Stimulated activated CD8-positive, alpha-beta memory T cell treated with anti-CD3 and anti-CD28 coated beads, Interleukin-7, amount 100 ng/mL, for 1 hour (primary cell): Measurements from ENCODE around the gene COL1A1.

Experiments used
- DNase-seq, 2 donors: peaks; one replicate each; pipeline ENCODE4 v3.0.0-alpha.2; 2020; ENCODE audit warnings: low read depth in 2 of 2

Gene COL1A1

DNA sequence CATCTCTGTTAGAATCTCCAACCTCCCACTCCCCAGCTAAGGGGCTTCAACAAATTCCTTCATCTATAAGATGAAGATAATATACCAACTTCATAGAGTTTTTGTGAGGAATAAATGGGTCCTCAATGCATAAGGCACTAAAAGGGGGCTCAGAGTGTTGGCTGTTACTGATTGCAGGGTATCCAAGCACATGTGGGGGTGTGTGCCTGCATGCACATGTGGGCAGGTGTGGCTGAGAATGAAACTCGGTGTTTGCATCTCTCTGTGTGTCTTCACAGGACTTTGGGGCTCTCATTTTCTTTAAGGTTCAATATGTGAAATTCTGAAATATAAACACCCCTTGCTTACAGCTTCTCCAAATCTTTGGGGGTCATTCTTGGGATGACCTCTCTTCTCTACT lies 46.8 kb downstream of the COL1A1 start:
- no peak for DNase-seq

DNA sequence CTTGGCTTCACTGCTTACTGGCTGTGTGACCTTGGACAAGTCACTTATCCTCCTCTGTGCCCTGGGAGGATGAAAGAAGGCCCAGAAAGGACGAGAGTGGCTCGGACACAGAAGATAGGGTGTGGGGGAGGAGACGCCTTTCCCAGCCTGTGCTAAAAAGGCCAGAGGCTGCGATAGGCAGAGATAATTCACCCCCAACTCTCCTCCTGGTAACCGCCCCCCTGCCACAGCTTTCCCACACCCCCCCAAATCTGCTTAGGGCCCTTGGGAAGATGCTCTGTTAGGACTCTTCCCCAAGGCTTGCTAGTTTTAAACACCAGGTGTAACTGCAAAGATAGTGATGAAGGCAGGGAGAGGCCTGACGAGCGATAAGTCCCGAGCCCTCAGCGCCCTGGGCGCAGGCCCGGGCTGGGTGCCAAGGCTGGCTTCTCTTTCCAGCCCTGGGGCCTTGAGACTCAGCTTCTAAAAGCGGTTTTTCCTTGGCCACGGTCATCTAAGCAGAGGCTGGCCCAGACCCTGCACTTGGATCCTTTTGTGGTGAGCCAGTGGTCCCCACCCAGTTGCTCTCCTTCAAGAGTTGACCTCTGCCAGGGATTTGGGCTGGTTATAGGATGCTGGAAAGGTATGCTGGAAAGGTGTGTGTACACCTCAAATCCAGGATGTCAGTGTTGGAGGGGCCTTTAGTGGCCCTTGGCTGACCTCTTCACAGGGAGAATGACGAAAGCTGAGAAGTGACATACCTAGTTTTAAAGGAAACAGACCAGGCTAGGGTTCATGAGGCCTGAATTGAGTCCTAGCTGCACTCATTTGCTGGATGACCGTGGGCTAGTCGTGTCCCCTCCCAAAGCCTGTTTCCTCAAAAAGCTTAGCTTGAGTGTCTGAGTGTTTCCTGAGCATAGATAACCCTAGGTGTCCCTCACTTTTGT lies 47.5 kb downstream of the COL1A1 start:
- DNase-seq: no peak

DNA sequence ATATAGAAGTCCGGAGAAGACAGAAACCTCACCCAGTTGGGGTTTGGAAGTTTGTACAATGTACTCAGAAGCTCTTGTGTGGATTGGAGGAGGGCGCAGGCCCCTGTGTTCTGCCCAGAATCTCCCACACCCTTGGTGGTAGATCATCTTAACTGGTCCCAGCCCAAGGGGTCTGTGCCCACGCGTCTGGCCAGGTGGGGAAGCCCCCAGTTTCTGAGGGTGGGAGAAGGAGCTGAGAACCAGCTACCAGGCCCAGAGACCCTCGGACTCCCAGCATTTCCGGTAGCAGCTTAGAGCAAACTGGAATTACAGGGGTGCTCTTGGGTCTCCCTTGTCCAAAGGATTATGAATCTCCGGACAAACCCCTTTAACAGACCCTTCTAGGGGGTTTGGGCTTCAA lies 48.7 kb downstream of the COL1A1 start:
- no peak for DNase-seq

DNA sequence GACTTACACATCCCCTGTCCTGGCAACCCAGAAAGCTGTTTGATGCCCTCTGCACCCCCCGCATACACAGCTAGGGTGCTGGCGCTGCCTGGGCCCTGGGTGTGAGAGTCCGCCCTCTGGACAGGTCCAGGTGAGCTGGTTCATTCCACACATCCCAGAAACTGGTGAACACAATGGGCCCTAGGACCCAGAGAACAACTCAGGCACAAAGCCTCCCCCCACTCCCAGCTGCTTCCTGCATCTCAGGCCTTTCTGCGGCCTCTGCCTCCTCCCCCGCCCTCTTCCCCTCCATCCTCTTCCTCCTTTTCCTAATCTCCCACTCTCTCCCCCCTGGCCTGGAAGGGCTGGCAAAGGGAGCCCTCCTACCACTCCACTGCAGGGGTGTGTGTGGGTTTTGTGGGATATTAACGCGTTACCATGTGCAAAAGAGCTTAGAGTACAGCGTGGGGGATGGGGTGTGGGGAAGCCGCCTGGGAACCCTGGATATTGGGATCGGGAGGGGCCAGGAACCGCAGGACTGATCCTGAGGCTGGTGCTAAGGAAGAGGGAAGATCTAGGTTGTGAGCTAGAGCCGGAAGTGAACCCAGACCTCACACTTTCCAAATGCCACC lies 49.4 kb downstream of the COL1A1 start:
- DNase-seq: peak in 1 of 2 donors; percentile 30

DNA sequence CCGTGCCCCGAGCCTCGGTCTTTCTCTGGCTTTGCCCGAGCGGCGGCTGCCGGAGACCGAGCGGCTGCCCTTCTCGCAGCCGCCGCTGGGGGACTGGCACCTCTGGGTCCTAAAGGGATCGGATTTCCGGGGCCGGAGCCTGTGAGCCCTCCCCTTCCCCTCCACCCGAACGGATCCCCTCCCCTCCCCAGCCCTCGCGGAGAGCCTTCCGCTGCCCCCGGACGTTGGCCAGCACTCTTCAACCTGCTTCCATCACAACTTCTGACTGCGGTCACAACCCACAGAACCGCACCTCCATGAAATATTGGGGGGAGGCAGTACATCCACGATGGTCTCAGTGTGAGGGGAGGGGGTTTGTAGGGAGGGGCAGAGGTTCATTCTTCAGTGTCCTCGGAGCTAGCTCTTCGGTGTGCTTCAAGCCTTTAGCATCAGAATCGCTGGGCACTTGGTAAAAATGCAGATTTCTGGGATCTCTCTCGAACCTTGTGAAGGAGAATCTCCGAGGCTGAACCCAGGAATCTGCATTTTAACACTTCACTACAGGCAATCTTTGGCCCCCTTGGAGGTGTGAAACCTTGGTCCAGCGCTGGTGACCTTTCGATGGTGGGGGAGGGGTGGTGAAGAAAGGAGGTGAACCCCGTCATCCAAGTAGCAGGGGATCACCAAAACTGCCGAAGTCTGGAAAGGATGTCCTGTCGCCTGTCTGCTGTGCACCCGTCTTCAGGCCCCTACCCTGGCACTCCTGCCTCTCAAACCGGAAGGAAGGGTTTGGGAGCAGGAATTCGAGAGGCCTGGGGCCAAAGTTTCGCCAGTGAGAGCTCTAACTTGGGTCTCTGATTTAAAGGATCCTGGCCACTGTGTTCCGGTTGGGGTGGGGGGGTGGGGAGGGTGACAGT lies 50.1 kb downstream of the COL1A1 start:
- peak; percentile 71 for DNase-seq

DNA sequence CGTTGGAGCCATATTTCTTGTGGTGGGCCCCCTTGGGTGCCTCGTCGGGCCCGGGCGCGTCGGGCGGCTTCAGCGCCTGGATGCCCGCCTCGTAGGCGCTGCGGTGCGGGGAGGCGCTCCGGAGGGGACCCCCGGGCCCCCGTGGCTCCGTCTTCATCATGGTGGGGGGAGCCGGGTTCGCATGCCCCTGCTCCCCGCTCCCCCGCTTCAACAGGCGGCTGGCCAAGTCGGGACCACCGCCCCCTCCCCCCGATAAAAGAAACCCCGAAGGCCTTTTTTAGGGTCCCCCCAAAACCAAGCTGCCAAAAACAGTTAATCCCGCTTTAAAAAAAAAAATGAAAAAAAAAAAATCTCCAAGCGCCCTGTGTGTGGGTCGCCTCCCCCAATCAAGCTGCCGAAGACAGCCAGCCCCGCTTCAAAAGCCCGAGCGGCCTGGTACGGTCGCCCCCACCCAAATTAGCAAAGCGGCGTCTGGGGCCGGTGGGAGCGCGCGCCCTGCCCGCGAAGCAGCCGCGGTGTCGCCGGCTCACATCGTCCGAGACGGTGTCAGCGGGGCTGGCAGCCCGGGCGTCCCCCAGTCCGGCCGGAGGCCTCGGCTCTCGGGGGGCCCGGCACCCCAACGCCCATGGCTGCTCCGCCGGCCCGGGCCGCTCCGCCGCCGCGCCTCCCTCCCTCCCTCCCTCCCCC lies 50.9 kb downstream of the COL1A1 start, which contains the start of gene PPP1R9B:
TSS of gene PPP1R9B (minus strand) at position 324 of the 687 bp plus-strand sequence. CDS start at position 160, 164 bp downstream.
- DNase-seq: no peak

DNA sequence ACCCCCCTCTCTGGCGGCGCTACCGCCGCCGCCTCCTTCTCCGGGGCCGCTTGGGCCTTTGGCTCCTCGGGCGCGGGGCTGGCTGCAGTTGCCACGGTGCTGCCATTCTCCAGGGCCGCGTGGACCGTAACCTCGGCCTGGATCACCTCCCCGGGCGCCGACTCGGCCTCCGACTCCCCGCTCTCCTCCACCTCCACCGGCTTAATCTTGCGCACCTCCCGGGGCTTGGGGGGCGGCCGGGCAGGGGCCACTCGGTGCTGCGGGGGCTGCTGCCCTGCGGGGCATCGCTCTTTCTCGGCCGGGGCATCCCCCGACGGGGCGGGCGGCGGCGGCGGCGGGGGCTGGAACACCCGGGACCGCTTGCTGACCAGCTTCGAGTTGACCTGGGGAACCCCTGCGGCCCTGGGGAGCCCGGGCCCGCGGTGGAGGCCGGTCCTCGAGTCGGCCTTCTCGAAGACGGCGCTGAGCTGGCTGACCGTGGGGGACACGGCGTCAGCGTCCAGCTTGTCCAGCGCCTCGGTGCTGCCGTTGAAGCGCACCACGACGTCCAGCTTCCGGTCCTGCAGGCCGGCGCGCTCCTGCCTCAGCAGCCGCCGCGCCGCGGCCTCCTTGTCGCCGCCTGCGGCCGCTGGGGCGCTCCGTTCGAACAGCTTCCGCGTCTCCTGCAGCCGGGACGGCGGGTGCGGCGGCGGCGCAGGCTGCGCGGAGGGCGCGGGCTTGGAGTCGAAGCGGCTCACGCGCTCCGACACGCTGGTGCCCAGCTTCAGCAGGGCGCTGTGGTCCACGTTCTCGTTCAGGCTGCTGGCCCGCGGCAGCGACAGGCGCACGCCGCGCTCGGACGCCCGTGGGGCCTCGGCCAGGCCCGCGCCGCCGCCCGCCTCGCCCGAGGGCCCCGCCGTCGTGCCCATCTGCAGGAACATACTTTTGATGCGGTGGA lies 51.7 kb downstream of the COL1A1 start:
- no peak for DNase-seq

DNA sequence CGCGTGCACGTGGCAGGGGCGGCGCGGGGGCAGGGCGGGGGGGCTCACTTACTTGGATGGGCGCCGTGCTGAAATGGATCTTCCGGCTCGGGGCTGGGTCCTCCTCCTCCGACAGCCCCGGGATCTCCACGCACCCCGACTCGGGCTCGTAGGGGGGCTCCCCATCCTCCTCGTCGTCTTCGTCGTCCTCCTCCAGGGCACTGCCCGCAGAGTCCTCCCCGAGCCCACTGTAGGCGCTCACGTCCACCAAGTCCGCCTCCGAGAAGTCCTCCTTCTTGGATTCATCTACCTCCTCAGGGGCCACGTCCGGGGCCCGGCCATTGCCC lies 52.4 kb downstream of the COL1A1 start:
- no peak for DNase-seq

DNA sequence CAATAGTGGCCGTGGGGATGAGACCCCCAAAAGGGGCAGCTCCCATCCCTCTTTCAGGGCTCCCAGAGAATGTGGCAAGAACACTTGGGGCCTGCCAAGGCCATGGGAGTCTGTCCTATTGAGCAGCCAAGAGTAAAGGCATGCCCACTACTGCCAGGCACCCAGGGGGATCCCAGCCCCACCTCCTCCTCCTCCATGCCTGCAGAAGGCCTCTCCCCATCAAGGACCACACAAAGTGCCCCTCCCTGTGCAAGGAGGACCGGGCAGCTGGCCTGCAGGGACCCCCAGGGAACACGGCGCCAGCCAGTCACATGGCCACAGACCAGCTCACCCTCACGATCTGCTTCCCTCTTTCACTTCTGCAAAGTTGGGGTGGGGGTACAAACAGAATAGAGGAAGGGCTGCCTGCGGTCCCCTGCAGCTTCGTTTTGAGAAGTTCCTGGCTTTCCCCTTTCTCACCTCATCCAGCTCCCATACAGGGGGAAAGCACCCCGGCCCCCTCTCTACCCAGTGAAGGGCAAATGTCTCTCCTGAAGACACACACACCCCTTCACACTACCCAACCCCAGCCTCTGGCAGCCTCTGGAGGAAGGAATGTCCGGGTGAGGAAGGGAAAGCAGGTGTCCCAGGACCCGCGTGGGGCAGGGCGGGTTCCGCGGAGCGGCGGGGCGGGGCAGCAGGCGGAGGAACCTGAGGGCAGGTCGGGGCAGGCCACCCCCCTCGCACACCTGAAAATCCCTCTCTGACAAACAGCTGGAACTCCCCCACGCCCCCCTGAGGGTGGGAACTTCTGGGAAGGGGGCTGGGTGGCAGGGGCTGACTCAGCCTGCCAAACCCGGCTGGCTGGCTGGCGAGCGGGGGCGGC lies 53.0 kb downstream of the COL1A1 start:
- peak; percentile 53 to 54 for DNase-seq

DNA sequence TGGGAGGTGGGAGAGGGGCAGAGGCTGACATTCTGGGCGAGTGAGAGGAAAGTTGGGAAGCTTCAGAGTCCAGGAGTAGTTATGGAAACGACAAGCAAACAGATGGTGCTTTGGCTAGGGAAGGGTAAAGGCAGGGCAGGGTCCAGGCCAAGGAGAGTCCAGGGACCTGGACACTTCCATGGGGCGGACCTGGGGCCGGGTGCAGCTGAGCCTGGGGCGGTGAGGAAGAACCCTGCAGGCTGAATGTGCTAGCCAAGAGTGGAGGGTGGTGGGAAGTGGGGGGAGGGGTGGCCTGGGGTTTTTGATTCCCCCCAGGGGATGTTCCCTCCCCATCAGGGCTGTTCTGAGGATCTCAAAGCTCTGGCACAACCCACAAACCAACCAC lies 53.6 kb downstream of the COL1A1 start:
- no peak for DNase-seq

DNA sequence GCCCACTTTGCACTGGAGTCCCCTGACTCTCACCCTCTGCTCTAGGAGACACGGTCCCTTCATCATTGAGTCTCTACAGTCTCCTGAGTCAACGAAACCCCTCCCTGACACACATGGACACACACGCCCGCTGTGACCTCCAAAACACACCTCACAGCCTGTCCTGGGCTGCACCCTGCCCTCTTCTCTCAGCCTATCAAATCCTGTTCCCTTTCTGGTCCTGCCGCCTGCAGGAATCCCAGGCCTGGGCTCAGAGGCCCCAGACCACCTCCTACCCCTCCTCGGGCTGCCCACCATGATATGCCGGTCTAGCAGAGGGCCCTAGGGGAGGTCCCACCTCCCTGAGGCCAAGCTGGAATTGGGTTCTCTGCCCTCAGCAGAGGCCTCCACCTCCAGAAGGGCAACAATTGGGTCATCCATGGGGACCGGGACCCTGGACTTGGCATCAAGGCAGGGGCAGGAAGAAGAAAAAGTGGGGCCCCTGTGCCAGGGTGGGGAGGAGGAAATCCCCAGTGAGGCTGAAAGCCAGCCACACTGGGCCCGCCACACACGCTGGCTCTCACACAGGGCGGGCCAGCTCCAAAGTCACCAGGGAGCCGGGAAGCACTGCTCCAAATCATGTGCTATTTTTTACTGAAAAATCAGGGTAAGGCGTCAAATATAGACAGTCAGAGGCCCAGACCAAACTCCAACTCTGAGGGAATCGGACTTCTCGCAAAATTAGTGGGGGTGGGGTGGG lies 54.3 kb downstream of the COL1A1 start:
- DNase-seq: no peak

DNA sequence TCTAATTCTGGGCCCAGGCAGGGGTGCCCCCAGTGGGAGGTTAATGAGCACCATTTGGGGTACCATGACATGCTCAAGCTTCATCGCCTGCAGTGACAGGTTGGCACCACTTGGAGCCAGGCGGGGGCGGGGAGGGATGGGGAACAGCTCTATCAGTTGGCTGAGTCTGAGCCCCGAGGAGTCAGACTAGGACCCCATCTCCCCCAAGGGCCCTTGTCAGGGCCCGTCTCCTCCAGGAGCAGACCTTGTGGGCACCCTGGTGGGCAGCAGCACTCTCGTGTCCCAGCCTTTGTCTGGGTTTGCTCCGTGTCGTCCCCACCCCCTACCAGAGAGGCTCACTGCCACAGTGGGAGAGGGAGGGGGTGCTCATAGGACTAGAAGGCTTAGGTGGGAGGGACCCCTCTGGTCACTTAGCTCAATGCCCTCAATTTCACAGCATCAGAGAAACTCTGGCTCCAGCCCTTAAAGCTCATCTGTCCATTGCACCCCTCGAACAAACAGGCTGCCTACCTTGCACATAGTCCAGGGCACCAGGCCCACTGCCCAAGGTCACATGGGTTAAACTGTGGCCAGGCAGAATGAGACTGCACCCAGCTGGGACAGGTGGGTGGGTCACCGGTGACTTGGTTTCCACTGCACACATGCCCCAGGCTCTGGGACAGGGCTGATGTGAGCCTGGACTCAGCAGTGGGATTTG lies 55.1 kb downstream of the COL1A1 start:
- DNase-seq: no peak

DNA sequence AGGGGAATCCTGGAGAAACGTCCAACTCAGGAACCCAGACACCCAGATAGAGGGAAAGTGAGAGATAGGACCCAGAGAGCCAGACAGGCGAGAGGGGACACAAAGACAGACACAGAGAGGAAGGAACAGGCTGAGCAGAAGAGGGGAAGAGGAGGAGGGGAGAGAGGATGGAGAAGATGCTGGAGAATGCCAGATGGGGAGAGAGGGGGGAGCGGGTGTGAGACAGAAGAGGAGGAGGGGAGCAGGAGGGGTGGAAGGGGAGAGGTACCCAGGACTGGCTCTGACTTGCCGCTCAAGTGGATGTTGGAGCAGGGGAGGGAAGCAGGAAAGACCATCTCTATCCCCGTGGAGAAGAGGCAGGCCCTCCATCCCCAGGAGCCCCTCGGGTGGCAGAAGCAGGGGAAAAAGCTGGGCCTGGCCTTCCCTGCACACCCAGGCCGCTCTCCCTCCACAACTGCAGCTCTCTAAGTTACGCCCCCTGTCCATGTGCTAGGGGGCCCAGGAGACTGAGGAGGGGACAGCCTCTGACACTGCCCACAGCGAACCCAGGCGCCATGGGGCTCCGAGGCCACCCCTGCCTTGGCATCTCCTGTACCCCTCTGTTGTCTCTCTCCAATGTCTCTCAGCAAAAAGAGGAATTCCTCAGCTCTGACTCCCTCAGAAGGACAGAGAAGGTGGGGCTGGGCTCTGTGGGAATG lies 55.8 kb downstream of the COL1A1 start:
- no peak for DNase-seq

DNA sequence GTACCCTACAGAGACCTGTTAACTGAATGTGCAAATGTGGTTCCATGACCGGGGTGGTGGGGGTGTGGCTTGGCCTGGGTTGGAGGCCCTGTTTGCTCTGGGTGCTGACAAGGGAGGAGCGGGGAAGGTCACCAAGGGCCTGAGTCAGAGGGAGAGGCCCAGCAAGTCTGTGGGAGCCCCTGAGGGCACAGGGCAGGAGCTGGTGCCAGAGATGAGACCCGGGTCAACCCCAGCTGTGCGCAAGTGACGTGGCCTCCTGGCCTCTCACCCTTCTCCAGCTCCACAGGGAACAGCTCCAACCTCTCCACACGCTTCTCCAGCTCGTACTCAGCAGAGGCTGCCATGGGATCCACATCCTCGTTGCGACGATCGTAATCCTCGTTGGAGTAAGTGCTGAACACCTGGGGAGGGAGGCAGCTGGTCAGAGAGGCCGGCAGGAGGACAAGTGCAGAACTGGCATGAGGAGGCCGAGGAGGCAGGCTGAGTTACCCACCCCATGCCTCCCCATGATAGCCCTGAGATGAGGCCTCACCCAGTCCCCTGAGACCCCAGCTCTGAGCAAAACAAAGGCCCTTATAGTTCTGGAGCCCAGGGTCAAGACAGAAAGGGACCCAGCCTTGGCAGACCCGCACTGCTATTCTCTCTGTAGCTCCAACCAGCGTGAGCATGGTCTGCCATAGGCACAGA lies 56.4 kb downstream of the COL1A1 start:
- no peak for DNase-seq

DNA sequence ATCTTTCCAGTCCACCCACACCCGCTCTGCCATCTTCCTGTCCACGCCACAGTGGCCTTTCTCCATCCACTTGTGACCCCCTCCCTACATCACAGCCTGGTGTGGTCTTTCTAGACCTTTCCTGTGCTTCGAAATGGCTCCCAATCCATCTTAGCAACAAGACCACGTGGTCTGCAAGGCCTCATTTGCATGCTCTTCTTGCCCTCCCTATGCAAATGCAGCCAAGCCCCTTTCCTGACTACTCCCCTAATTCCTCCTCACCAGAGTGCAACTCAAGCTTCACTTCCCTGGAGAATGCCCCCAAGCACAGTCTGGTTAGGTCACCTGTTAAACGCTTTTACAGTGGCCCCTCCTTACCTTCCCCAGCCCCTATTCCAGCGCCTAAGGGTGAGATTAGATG lies 57.1 kb downstream of the COL1A1 start:
- DNase-seq: no peak

DNA sequence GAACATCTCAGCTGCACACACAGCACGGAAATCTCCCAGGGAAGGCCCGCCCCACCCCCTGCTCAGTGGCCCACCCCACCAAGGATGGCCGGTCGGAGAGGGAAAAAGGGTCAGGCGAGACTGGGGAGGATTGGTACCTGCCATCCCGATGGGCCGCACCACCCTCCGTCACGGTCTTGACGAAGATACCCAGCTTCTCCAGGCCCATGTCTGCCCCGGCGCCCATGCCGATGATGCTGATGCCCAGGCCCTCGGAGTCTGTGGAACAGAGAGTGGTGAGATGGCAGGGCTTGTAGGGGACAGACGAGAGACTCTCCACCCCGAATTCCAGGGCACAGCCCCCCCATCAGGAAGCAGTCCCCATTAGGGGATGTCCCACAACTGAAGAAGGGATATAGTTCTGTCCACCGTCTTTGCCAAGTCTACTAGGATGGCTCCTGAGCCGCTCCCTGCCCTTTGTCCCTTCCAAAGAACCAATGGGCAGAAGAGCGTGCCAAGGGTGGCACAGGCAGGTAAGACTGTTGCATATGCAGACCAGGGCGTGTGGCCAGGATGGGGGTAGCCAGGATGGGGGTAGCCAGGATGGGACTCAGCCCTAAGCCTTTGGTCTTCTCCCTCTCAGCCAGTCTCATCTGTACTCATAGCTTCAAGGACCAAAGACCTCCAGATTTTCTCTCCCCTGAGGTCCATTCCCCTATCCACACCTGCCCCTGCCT lies 57.8 kb downstream of the COL1A1 start:
- DNase-seq: no peak
